Nephron progenitor cell (in vitro differentiated cells): ENCODE data around the gene LY6G5C.

Experiments
- DNase-seq: peaks from one replicate; pipeline ENCODE4 v3.0.0; 2021
- H3K27ac Mint-ChIP-seq: 2 replicates; pipeline ENCODE4 v1.8.0; 2021; ENCODE audit warnings: mild to moderate bottlenecking, moderate library complexity, mixed read lengths
- H3K27me3 Mint-ChIP-seq: 2 replicates; pipeline ENCODE4 v1.8.0; 2021; ENCODE audit warnings: mild to moderate bottlenecking, low read depth, mixed read lengths; ENCODE audit not compliant: poor library complexity
- H3K36me3 Mint-ChIP-seq: 2 replicates; pipeline ENCODE4 v1.8.0; 2021; ENCODE audit warnings: low read depth, mixed read lengths
- H3K4me1 Mint-ChIP-seq: 2 replicates; pipeline ENCODE4 v1.8.0; 2021; ENCODE audit warnings: mixed read lengths
- H3K4me3 Mint-ChIP-seq: 2 replicates; pipeline ENCODE4 v1.8.0; 2021; ENCODE audit warnings: mild to moderate bottlenecking, moderate library complexity, mixed read lengths
- H3K9me3 Mint-ChIP-seq: 2 replicates; pipeline ENCODE4 v1.8.0; 2021; ENCODE audit warnings: mild to moderate bottlenecking, moderate library complexity, mixed read lengths
- TF ChIP-seq, protein P1 (sequence below): fragments of 200-600 bp; sonication (generic); IDR thresholded peaks from 2 replicates; pipeline ENCODE4 v1.5.0; 2021; ENCODE audit warnings: antibody characterized with exemption

Gene LY6G5C

GRCh38 chr6:31721351-31722020, 40.6 kb upstream of the LY6G5C start, which contains the start of gene LY6G6C:
Gene LY6G6C, minus strand, starts transcription at chr6:31721746. Its CDS starts 67 bp downstream, at chr6:31721679.
- peaks cover 31% of the 10 kb centered on the region for H3K4me1 Mint-ChIP-seq
- no peaks in the 10 kb centered on the region for H3K27me3 Mint-ChIP-seq
- TF ChIP-seq, protein P1, sequence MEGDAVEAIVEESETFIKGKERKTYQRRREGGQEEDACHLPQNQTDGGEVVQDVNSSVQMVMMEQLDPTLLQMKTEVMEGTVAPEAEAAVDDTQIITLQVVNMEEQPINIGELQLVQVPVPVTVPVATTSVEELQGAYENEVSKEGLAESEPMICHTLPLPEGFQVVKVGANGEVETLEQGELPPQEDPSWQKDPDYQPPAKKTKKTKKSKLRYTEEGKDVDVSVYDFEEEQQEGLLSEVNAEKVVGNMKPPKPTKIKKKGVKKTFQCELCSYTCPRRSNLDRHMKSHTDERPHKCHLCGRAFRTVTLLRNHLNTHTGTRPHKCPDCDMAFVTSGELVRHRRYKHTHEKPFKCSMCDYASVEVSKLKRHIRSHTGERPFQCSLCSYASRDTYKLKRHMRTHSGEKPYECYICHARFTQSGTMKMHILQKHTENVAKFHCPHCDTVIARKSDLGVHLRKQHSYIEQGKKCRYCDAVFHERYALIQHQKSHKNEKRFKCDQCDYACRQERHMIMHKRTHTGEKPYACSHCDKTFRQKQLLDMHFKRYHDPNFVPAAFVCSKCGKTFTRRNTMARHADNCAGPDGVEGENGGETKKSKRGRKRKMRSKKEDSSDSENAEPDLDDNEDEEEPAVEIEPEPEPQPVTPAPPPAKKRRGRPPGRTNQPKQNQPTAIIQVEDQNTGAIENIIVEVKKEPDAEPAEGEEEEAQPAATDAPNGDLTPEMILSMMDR: no peak
- H3K36me3 Mint-ChIP-seq: peaks cover 24% of the 10 kb centered on the region
- no peak within 1 kb of the TSS for H3K27ac Mint-ChIP-seq
- H3K9me3 Mint-ChIP-seq: no peaks in the 10 kb centered on the region
- no peak within 1 kb of the TSS for H3K4me3 Mint-ChIP-seq
- no peak for DNase-seq

DNA sequence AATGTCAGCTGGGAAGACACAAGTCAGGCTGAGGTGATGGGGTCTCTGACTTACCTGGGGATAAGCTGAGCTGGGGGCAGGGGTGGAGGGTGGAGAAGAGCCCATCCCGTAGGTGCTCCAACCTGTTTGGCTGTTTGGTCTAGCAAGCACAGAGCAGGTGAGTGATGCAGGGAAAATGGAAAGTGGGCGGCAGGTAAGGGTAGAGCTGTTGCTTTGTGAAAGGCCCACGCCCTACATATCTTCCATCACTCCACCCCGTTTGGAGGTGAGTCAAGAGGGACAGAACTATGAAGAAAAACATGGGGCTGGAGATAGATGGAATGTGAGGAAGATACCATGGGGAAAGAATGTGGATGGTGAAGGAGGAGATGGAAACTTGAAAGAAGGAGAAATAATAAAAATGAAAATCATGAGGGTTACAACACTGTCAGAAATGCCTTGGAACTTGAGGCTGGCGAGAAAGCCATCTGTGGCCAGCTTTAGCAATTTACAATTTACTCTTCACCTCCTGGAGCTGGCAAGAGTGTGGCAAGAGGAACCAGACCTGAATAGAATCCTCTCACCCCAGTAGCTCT, 39.4 kb upstream of the LY6G5C start:
- Mint-ChIP-seq H3K4me1 (peaks cover 33% of the 10 kb centered on the region), H3K27ac (no peak overlapping the region), H3K27me3 (no peaks in the 10 kb centered on the region), H3K4me3 (no peak overlapping the region), H3K36me3 (peaks cover 12% of the 10 kb centered on the region), H3K9me3 (no peaks in the 10 kb centered on the region)
- no peak for DNase-seq
- TF ChIP-seq, protein P1: no peak

DNA sequence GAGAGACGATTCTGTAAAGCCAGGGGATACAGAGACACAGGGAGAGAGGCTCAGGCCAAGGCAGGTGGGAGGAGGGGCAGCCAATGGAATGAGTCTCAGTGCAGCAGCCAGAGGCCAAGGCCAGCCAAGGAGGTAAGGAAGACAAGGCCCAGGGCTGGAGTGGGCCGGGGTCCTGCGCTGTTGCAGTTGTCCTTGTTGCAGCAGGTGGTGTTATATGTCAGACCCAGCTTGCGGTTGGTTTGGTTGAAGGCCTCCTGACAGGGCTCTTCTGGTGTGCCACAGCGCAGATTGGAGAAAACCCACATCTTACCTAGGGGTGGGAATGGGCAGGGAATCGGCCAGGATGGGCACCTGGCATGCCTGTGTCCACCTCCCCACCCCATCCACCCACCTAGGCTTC, 38.1 kb upstream of the LY6G5C start:
- DNase-seq: no peak
- Mint-ChIP-seq H3K9me3 (no peaks in the 10 kb centered on the region), H3K36me3 (peaks cover 2% of the 10 kb centered on the region), H3K27ac (peak overlapping the region; percentile 3), H3K4me3 (no peak overlapping the region), H3K27me3 (no peaks in the 10 kb centered on the region), H3K4me1 (peaks cover 40% of the 10 kb centered on the region)
- TF ChIP-seq, protein P1: no peak

- Mint-ChIP-seq H3K4me1 (peaks cover 45% of the 10 kb centered on the region), H3K9me3 (no peaks in the 10 kb centered on the region), H3K27me3 (no peaks in the 10 kb centered on the region), H3K36me3 (no peaks in the 10 kb centered on the region), H3K27ac (no peak overlapping the region), H3K4me3 (no peak overlapping the region)
- TF ChIP-seq, protein P1: no peak
- no peak for DNase-seq
Measured at GRCh38 chr6:31718265-31718664, 37.4 kb upstream of the LY6G5C start.

GRCh38 chr6:31717499-31718222, 36.8 kb upstream of the LY6G5C start:
- peak; percentile 29 for DNase-seq
- no peaks in the 10 kb centered on the region for H3K36me3 Mint-ChIP-seq
- no peak overlapping the region for H3K4me3 Mint-ChIP-seq
- peaks cover 51% of the 10 kb centered on the region for H3K4me1 Mint-ChIP-seq
- H3K9me3 Mint-ChIP-seq: no peaks in the 10 kb centered on the region
- no peak overlapping the region for H3K27ac Mint-ChIP-seq
- TF ChIP-seq, protein P1: no peak
- H3K27me3 Mint-ChIP-seq: no peaks in the 10 kb centered on the region
